GM21786 (cell line): ENCODE measurements around the gene CECR2.

ENCODE experiments used
- ATAC-seq: cut with Tn5 transposase; IDR thresholded peaks from one replicate; pipeline ENCODE4 v1.9.1; 2021; ENCODE audit not compliant: unreplicated experiment

Gene CECR2

GRCh38 chr22:17366830-17367229, 2.4 kb upstream of the CECR2 start:
- no peak for ATAC-seq

- no peak for ATAC-seq
Measured at GRCh38 chr22:17368144-17368543, 1.1 kb upstream of the CECR2 start.

GRCh38 chr22:17368554-17369438, 464 bp upstream of the CECR2 start:
- no peak for ATAC-seq

- no peak for ATAC-seq
Measured at GRCh38 chr22:17370026-17370765, 936 bp downstream of the CECR2 start.

GRCh38 chr22:17370766-17371432, 1.6 kb downstream of the CECR2 start:
- ATAC-seq: no peak

- ATAC-seq: no peak
Measured at GRCh38 chr22:17371448-17371847, 2.2 kb downstream of the CECR2 start.

- no peak for ATAC-seq
Measured at GRCh38 chr22:17373855-17374254, 4.6 kb downstream of the CECR2 start.

GRCh38 chr22:17375914-17376614, 6.8 kb downstream of the CECR2 start:
- no peak for ATAC-seq

- no peak for ATAC-seq
Measured at GRCh38 chr22:17376950-17377349, 7.7 kb downstream of the CECR2 start.

GRCh38 chr22:17379944-17380343, 10.7 kb downstream of the CECR2 start:
- ATAC-seq: no peak

- no peak for ATAC-seq
Measured at GRCh38 chr22:17380359-17381087, 11.3 kb downstream of the CECR2 start.

- ATAC-seq: no peak
Measured at GRCh38 chr22:17381192-17381913, 12.1 kb downstream of the CECR2 start.

GRCh38 chr22:17384612-17385330, 15.5 kb downstream of the CECR2 start:
- no peak for ATAC-seq

- ATAC-seq: no peak
Measured at GRCh38 chr22:17387356-17387755, 18.1 kb downstream of the CECR2 start.

- ATAC-seq: no peak
Measured at GRCh38 chr22:17388235-17388634, 19.0 kb downstream of the CECR2 start.

GRCh38 chr22:17390087-17390486, 20.8 kb downstream of the CECR2 start:
- no peak for ATAC-seq

GRCh38 chr22:17396516-17396915, 27.3 kb downstream of the CECR2 start:
- no peak for ATAC-seq

- ATAC-seq: no peak
Measured at GRCh38 chr22:17397756-17398547, 28.7 kb downstream of the CECR2 start.
